22Rv1 (cell line): Measurements from ENCODE around the gene TBCK.

ENCODE experiments used
- CTCF ChIP-seq: fragments of 450-650 bp; IDR thresholded peaks from 2 replicates; pipeline ENCODE4 v1.5.1; 2017; ENCODE audit warnings: mild to moderate bottlenecking
- ZFX ChIP-seq: fragments of 450-650 bp; IDR thresholded peaks from 2 replicates; pipeline ENCODE4 v1.6.1; 2017; ENCODE audit warnings: antibody characterized with exemption, borderline replicate concordance

DNA sequence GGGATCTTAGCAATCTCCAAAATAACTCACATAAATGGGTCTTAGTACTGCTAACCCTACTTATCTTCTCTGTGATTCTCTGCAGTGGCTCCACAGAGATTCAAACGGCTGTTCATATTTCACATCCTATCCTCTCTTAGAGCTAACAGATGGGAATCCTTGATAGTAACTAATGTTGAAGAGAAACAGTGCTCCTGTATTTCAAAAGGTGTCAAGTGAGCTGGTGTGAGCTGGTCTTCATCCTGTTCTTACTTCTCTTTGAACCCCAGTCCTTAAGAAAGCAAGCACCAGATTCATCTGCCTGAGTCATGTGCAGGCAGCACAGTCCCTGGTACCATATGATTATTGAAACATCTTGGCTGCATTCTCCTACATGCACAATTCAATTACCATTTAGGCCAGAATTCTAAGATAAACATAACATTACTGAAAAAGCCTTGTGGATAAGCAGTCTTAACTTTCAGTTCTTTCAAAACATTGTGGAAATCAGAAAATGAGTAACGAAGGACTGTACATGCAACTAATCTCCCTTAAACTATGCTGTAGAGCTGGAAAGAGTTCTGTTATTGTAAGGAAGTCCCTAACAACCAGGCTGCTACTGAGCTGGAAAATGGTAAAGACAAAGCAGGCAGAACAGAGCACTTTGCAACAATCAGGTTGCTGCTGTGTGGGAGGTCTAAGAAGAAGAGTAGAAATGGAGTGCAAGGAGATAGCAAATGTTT lies 267.6 kb downstream of the TBCK start:
- TF ChIP-seq CTCF (no peak), ZFX (no peak)
